ENCODE results near the gene FLVCR1.

FLVCR1 gene

GRCh38 chr1:212938846-212939245 lies 80.8 kb downstream of the FLVCR1 start:
- in situ Hi-C loops (cut with MboI; ENCODE audit: low pct_unique_long_range_greater_than_20kb, low sequenced_read_pairs): no loop called here
- no peak for DNase-seq

GRCh38 chr1:212941452-212941851 lies 83.4 kb downstream of the FLVCR1 start:
- in situ Hi-C loops (cut with MboI; ENCODE audit: low pct_unique_long_range_greater_than_20kb, low sequenced_read_pairs): no loop called here
- no peak for DNase-seq

GRCh38 chr1:212942679-212943392 lies 84.8 kb downstream of the FLVCR1 start:
- in situ Hi-C loops (cut with MboI; ENCODE audit: low pct_unique_long_range_greater_than_20kb, low sequenced_read_pairs): no loop called here
- DNase-seq: no peak

- in situ Hi-C loops (cut with MboI; ENCODE audit: low pct_unique_long_range_greater_than_20kb, low sequenced_read_pairs): no loop called here
- DNase-seq: no peak
Measured at GRCh38 chr1:212943393-212943710, 85.3 kb downstream of the FLVCR1 start.

GRCh38 chr1:212944229-212944901 lies 86.3 kb downstream of the FLVCR1 start:
- in situ Hi-C loops (cut with MboI; ENCODE audit: low pct_unique_long_range_greater_than_20kb, low sequenced_read_pairs): no loop called here
- DNase-seq: peak; percentile 25

- in situ Hi-C loops (cut with MboI; ENCODE audit: low pct_unique_long_range_greater_than_20kb, low sequenced_read_pairs): no loop called here
- DNase-seq: no peak
Measured at GRCh38 chr1:212945056-212945455, 87.0 kb downstream of the FLVCR1 start.

- in situ Hi-C loops (cut with MboI; ENCODE audit: low pct_unique_long_range_greater_than_20kb, low sequenced_read_pairs): no loop called here
- DNase-seq: no peak
Measured at GRCh38 chr1:212945463-212946160, 87.5 kb downstream of the FLVCR1 start.

GRCh38 chr1:212946872-212947271 lies 88.8 kb downstream of the FLVCR1 start:
- in situ Hi-C loops (cut with MboI; ENCODE audit: low pct_unique_long_range_greater_than_20kb, low sequenced_read_pairs): no loop called here
- no peak for DNase-seq
